HEK293 (cell line): ENCODE results near the gene QPCTL.

Experiments used
- GLI4 ChIP-seq: fragments of 450-650 bp; formaldehyde crosslinking; IDR thresholded peaks from 2 replicates; pipeline ENCODE4 v1.5.1; 2016; ENCODE audit warnings: missing biosample characterization, missing genetic modification characterization
- KLF1 ChIP-seq: fragments of 450-650 bp; formaldehyde crosslinking; IDR thresholded peaks from 2 replicates; pipeline ENCODE4 v1.5.1; 2016; ENCODE audit warnings: missing biosample characterization, missing genetic modification characterization
- RBAK ChIP-seq: fragments of 450-650 bp; formaldehyde crosslinking; IDR thresholded peaks from 2 replicates; pipeline ENCODE4 v1.5.1; 2016; ENCODE audit warnings: missing biosample characterization, missing genetic modification characterization
- ZNF169 ChIP-seq: fragments of 450-650 bp; formaldehyde crosslinking; IDR thresholded peaks from 2 replicates; pipeline ENCODE4 v1.5.1; 2016; ENCODE audit warnings: missing biosample characterization, missing genetic modification characterization
- ZNF350 ChIP-seq: fragments of 450-650 bp; formaldehyde crosslinking; IDR thresholded peaks from 2 replicates; pipeline ENCODE4 v1.5.0; 2017; ENCODE audit warnings: missing biosample characterization, mild to moderate bottlenecking, missing genetic modification characterization
- ZNF423 ChIP-seq: fragments of 450-650 bp; formaldehyde crosslinking; IDR thresholded peaks from 2 replicates; pipeline ENCODE4 v1.5.1; 2016; ENCODE audit warnings: missing biosample characterization, missing genetic modification characterization
- ZNF530 ChIP-seq: fragments of 450-650 bp; formaldehyde crosslinking; IDR thresholded peaks from 2 replicates; pipeline ENCODE4 v1.5.1; 2016; ENCODE audit warnings: low read depth, missing biosample characterization, missing genetic modification characterization
- ZNF544 ChIP-seq: fragments of 450-650 bp; formaldehyde crosslinking; IDR thresholded peaks from 2 replicates; pipeline ENCODE4 v1.5.0; 2017; ENCODE audit warnings: missing biosample characterization, missing genetic modification characterization
- ZNF600 ChIP-seq: fragments of 450-650 bp; formaldehyde crosslinking; IDR thresholded peaks from 2 replicates; pipeline ENCODE4 v1.5.1; 2016; ENCODE audit warnings: missing biosample characterization, missing genetic modification characterization
- ZNF747 ChIP-seq: fragments of 450-650 bp; formaldehyde crosslinking; IDR thresholded peaks from 2 replicates; pipeline ENCODE4 v1.5.1; 2016; ENCODE audit warnings: missing biosample characterization, missing genetic modification characterization
- TF ChIP-seq, protein P1 (sequence below): fragments of 450-650 bp; formaldehyde crosslinking; IDR thresholded peaks from 2 replicates; pipeline ENCODE4 v1.5.1; 2016; ENCODE audit warnings: missing biosample characterization, missing genetic modification characterization
- TF ChIP-seq, protein P2 (sequence below): fragments of 450-650 bp; formaldehyde crosslinking; IDR thresholded peaks from 2 replicates; pipeline ENCODE4 v1.5.1; 2016; ENCODE audit warnings: missing biosample characterization, missing genetic modification characterization

DNA sequence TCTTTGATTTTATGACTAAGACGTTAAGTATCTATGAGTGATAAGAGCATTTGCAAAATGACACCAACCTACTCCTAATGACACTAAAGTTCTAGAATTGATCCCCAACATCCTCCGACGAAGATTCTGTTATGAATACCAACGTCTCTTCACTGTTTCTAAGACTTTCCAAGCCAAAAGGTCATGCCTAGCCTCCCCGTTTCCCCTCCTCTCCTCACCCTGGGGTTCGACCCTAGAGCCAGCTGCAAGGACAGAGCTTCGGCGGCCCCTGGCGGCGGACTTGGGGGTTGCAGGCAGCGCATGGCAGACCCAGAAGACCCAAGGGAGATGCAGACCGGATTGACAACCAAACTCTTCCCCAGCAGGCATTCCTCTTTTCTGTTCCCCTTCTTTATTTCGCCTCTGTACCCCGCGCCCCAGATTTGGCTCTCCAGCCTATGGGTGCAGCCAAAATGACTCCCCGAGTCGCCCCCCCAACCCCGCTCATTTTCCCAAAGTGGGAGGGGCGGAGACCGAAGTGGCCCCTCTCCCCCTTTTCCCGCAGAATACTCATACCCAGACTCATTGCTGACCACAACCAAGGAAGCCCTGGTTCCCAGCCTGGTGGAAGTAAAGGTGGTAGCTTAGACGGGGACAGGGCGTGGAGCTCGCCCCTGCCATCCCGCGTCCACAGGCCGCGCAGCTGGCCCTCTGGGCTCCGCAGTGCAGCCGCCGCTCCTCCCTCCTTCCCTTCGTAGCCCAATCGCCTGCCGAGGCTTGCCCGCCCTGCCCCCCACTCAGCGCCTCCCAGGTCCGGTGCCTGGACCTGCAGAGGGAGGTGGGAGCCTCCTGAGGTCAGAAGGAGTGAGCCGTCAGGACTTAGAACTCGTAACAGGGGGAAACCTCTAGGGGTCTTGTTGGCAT is 49.2 kb upstream of the QPCTL start:
- TF ChIP-seq RBAK (no peak), ZNF747 (no peak), GLI4 (tag by site-specific recombination) (no peak), ZNF169 (tag by site-specific recombination) (no peak), ZNF600 (peak; percentile 64; the same call in 1 of the 2 replicates), ZNF530 (tag by site-specific recombination) (no peak), ZNF350 (tag by site-specific recombination) (no peak), ZNF423 (tag by site-specific recombination) (no peak), KLF1 (tag by site-specific recombination) (no peak), ZNF544 (tag by site-specific recombination) (no peak)
- TF ChIP-seq, protein P1, sequence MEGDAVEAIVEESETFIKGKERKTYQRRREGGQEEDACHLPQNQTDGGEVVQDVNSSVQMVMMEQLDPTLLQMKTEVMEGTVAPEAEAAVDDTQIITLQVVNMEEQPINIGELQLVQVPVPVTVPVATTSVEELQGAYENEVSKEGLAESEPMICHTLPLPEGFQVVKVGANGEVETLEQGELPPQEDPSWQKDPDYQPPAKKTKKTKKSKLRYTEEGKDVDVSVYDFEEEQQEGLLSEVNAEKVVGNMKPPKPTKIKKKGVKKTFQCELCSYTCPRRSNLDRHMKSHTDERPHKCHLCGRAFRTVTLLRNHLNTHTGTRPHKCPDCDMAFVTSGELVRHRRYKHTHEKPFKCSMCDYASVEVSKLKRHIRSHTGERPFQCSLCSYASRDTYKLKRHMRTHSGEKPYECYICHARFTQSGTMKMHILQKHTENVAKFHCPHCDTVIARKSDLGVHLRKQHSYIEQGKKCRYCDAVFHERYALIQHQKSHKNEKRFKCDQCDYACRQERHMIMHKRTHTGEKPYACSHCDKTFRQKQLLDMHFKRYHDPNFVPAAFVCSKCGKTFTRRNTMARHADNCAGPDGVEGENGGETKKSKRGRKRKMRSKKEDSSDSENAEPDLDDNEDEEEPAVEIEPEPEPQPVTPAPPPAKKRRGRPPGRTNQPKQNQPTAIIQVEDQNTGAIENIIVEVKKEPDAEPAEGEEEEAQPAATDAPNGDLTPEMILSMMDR (tag by site-specific recombination) = peak; percentile 95
- TF ChIP-seq, protein P2, sequence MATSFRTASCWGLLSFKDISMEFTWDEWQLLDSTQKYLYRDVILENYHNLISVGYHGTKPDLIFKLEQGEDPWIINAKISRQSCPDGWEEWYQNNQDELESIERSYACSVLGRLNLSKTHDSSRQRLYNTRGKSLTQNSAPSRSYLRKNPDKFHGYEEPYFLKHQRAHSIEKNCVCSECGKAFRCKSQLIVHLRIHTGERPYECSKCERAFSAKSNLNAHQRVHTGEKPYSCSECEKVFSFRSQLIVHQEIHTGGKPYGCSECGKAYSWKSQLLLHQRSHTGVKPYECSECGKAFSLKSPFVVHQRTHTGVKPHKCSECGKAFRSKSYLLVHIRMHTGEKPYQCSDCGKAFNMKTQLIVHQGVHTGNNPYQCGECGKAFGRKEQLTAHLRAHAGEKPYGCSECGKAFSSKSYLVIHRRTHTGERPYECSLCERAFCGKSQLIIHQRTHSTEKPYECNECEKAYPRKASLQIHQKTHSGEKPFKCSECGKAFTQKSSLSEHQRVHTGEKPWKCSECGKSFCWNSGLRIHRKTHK (tag by site-specific recombination) = no peak
